HepG2 (cell line): ENCODE results near the gene CAT. TPM values are rescaled to one million over a fixed set of nuclear protein-coding genes. Genes with fewer than 3 reads are reported as not detected.

Experiments
- GPN1 ChIP-seq: sonication (generic); formaldehyde crosslinking; IDR thresholded peaks from 2 replicates; pipeline ENCODE4 v1.5.1; 2020; ENCODE audit warnings: missing genetic modification reagents, borderline replicate concordance
- HMGA1 ChIP-seq: sonication (generic); formaldehyde crosslinking; conservative IDR thresholded peaks from 2 replicates; pipeline ENCODE4 v1.4.0; 2020; ENCODE audit warnings: missing genetic modification reagents
- KDM2A ChIP-seq: sonication (generic); formaldehyde crosslinking; IDR thresholded peaks from 2 replicates; pipeline ENCODE4 v1.4.0; 2020; ENCODE audit warnings: low read depth, missing genetic modification reagents, borderline replicate concordance
- NFRKB ChIP-seq: fragments of 450-650 bp; IDR thresholded peaks from 2 replicates; pipeline ENCODE4 v1.6.1; 2017
- NFYC ChIP-seq: IDR thresholded peaks from 2 replicates; pipeline ENCODE4 v1.6.1; 2016; ENCODE audit warnings: missing genetic modification reagents, missing compliant biosample characterization
- NR2C2 ChIP-seq: sonication (generic); formaldehyde crosslinking; IDR thresholded peaks from 2 replicates; pipeline ENCODE4 v1.4.0; 2020; ENCODE audit warnings: missing genetic modification reagents, mild to moderate bottlenecking, moderate library complexity, borderline replicate concordance
- NR2F6 ChIP-seq, 2 experiments: IDR thresholded peaks; 2 replicates each; pipeline ENCODE4 v1.6.1; 2016; ENCODE audit warnings: antibody characterized with exemption in 1 of 2, mild to moderate bottlenecking in 1 of 2
- POGZ ChIP-seq: sonication (generic); formaldehyde crosslinking; IDR thresholded peaks from 2 replicates; pipeline ENCODE4 v1.4.0; 2020; ENCODE audit warnings: mild to moderate bottlenecking, missing genetic modification reagents
- SIN3B ChIP-seq: fragments of 150-350 bp; IDR thresholded peaks from 2 replicates; pipeline ENCODE4 v1.6.1; 2014; ENCODE audit warnings: low read length
- SSRP1 ChIP-seq: IDR thresholded peaks from 2 replicates; pipeline ENCODE4 v1.6.1; 2016; ENCODE audit warnings: control low read depth
- TP53 ChIP-seq: sonication (generic); formaldehyde crosslinking; conservative IDR thresholded peaks from 2 replicates; pipeline ENCODE4 v1.4.0; 2020; ENCODE audit warnings: missing genetic modification reagents
- ZNF329 ChIP-seq: sonication (generic); formaldehyde crosslinking; IDR thresholded peaks from 2 replicates; pipeline ENCODE4 v1.9.0; 2021; ENCODE audit warnings: low read depth, mild to moderate bottlenecking, missing genetic modification reagents
- ZNF605 ChIP-seq: sonication (generic); formaldehyde crosslinking; IDR thresholded peaks from 2 replicates; pipeline ENCODE4 v1.8.0; 2022; ENCODE audit warnings: mild to moderate bottlenecking, missing genetic modification reagents
- ZNF75D ChIP-seq: sonication (generic); formaldehyde crosslinking; IDR thresholded peaks from 2 replicates; pipeline ENCODE4 v1.8.1; 2023; ENCODE audit warnings: missing genetic modification reagents, mild to moderate bottlenecking, borderline replicate concordance
- ZNF772 ChIP-seq: sonication (generic); formaldehyde crosslinking; IDR thresholded peaks from 2 replicates; pipeline ENCODE4 v1.5.0; 2020; ENCODE audit warnings: mild to moderate bottlenecking, missing genetic modification reagents
- polyA plus RNA-seq, 8 experiments: library from polyadenylated mRNA; depleted of rRNA in 3 of 8; stranded (reverse) in 7 of 8; unstranded in 1 of 8; fragments of >200 nt; fragmentation: Illumina TruSeq in 4 of 8; extraction: Trizol in 4 of 8; gene quantifications; 2 replicates each; pipeline versions ENCODE4 v1.2.1 to v1.2.3, GENCODE V29; 2011 to 2016; ENCODE audit warnings: low read depth in 4 of 8, missing spikeins in 1 of 8, mixed read lengths in 1 of 8; ENCODE audit not compliant: insufficient read depth in 1 of 8
- total RNA-seq, 5 experiments: library from RNA; depleted of rRNA; stranded (reverse); fragments of >200 nt; fragmentation: Illumina TruSeq; extraction: Trizol; gene quantifications; 2 replicates each; pipeline ENCODE4 v1.2.3, GENCODE V29; 2016; ENCODE audit warnings: low read depth in 1 of 5
- TF ChIP-seq, protein P1 (sequence below): sonication (generic); formaldehyde crosslinking; IDR thresholded peaks from 2 replicates; pipeline ENCODE4 v1.8.0; 2022; ENCODE audit warnings: missing genetic modification reagents, mild to moderate bottlenecking, moderate library complexity, borderline replicate concordance
- TF ChIP-seq, protein P2 (sequence below): sonication (generic); formaldehyde crosslinking; IDR thresholded peaks from 2 replicates; pipeline ENCODE4 v1.5.1; 2020; ENCODE audit warnings: missing genetic modification reagents, mild to moderate bottlenecking, borderline replicate concordance
- TF ChIP-seq, protein P3 (sequence below): sonication (generic); formaldehyde crosslinking; IDR thresholded peaks from 2 replicates; pipeline ENCODE4 v1.9.0; 2021; ENCODE audit warnings: missing genetic modification reagents, mild to moderate bottlenecking, borderline replicate concordance
- TF ChIP-seq, protein P4 (sequence below): sonication (generic); formaldehyde crosslinking; conservative IDR thresholded peaks from 2 replicates; pipeline ENCODE4 v1.8.0; 2022; ENCODE audit warnings: missing genetic modification reagents
- TF ChIP-seq, protein P5 (sequence below): IDR thresholded peaks from 2 replicates; pipeline ENCODE4 v1.6.1; 2016; ENCODE audit warnings: mild to moderate bottlenecking

The CAT gene
- total and polyA plus RNA-seq, 2 of the 13 experiments (the other 11 are each of a cell fraction or from before 2014, with no cell fraction given), result 107 to 136 TPM

DNA sequence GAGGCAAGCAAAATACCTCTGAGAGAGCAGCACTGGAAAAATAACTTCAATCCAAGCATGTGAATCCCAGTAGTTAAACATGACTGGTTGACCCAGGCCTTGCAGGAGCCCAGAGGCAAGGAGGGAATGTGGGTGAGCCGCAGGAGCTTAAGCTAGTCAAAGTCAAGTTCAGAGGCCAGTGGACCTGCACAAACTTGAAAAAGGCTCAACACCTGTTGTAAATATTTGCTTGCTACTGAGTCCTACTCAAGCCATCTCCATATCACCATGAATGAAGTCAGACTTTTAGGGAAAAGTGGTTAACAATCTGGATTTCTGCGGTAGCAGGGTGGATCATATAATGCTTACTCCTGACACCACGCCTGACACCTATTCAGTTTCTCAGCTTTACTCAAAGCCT is 4.8 kb upstream of the CAT start (continued):
- TF ChIP-seq, protein P1, sequence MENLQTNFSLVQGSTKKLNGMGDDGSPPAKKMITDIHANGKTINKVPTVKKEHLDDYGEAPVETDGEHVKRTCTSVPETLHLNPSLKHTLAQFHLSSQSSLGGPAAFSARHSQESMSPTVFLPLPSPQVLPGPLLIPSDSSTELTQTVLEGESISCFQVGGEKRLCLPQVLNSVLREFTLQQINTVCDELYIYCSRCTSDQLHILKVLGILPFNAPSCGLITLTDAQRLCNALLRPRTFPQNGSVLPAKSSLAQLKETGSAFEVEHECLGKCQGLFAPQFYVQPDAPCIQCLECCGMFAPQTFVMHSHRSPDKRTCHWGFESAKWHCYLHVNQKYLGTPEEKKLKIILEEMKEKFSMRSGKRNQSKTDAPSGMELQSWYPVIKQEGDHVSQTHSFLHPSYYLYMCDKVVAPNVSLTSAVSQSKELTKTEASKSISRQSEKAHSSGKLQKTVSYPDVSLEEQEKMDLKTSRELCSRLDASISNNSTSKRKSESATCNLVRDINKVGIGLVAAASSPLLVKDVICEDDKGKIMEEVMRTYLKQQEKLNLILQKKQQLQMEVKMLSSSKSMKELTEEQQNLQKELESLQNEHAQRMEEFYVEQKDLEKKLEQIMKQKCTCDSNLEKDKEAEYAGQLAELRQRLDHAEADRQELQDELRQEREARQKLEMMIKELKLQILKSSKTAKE (CRISPR knock-in tag), result peak; percentile 76
- TF ChIP-seq NFYC (CRISPR knock-in tag), result no peak
- TF ChIP-seq, protein P2, sequence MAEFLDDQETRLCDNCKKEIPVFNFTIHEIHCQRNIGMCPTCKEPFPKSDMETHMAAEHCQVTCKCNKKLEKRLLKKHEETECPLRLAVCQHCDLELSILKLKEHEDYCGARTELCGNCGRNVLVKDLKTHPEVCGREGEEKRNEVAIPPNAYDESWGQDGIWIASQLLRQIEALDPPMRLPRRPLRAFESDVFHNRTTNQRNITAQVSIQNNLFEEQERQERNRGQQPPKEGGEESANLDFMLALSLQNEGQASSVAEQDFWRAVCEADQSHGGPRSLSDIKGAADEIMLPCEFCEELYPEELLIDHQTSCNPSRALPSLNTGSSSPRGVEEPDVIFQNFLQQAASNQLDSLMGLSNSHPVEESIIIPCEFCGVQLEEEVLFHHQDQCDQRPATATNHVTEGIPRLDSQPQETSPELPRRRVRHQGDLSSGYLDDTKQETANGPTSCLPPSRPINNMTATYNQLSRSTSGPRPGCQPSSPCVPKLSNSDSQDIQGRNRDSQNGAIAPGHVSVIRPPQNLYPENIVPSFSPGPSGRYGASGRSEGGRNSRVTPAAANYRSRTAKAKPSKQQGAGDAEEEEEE (CRISPR knock-in tag), result no peak
- no peak for TF ChIP-seq ZNF75D (CRISPR knock-in tag)
- TF ChIP-seq NFRKB, result no peak
- TF ChIP-seq TP53 (CRISPR knock-in tag), result no peak
- TF ChIP-seq GPN1 (CRISPR knock-in tag), result no peak
- no peak for TF ChIP-seq HMGA1 (CRISPR knock-in tag)
- TF ChIP-seq POGZ (CRISPR knock-in tag), result no peak
- TF ChIP-seq, protein P3, sequence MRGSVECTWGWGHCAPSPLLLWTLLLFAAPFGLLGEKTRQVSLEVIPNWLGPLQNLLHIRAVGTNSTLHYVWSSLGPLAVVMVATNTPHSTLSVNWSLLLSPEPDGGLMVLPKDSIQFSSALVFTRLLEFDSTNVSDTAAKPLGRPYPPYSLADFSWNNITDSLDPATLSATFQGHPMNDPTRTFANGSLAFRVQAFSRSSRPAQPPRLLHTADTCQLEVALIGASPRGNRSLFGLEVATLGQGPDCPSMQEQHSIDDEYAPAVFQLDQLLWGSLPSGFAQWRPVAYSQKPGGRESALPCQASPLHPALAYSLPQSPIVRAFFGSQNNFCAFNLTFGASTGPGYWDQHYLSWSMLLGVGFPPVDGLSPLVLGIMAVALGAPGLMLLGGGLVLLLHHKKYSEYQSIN (CRISPR knock-in tag), result no peak
- no peak for TF ChIP-seq SSRP1 (CRISPR knock-in tag)
- TF ChIP-seq ZNF329 (CRISPR knock-in tag), result no peak
- TF ChIP-seq SIN3B, result no peak
- TF ChIP-seq, protein P4, sequence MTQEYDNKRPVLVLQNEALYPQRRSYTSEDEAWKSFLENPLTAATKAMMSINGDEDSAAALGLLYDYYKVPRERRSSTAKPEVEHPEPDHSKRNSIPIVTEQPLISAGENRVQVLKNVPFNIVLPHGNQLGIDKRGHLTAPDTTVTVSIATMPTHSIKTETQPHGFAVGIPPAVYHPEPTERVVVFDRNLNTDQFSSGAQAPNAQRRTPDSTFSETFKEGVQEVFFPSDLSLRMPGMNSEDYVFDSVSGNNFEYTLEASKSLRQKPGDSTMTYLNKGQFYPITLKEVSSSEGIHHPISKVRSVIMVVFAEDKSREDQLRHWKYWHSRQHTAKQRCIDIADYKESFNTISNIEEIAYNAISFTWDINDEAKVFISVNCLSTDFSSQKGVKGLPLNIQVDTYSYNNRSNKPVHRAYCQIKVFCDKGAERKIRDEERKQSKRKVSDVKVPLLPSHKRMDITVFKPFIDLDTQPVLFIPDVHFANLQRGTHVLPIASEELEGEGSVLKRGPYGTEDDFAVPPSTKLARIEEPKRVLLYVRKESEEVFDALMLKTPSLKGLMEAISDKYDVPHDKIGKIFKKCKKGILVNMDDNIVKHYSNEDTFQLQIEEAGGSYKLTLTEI (CRISPR knock-in tag), result no peak
- no peak for TF ChIP-seq ZNF605 (CRISPR knock-in tag)
- TF ChIP-seq ZNF772 (CRISPR knock-in tag), result no peak
- TF ChIP-seq, protein P5, sequence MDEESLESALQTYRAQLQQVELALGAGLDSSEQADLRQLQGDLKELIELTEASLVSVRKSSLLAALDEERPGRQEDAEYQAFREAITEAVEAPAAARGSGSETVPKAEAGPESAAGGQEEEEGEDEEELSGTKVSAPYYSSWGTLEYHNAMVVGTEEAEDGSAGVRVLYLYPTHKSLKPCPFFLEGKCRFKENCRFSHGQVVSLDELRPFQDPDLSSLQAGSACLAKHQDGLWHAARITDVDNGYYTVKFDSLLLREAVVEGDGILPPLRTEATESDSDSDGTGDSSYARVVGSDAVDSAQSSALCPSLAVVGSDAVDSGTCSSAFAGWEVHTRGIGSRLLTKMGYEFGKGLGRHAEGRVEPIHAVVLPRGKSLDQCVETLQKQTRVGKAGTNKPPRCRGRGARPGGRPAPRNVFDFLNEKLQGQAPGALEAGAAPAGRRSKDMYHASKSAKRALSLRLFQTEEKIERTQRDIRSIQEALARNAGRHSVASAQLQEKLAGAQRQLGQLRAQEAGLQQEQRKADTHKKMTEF (CRISPR knock-in tag), result peak; percentile 55; the same call in 1 of the 2 replicates
- TF ChIP-seq NR2F6 (IDR thresholded peaks at IDR 0.05), result peak; percentile 48; the same call in 1 of the 2 replicates
- peak; percentile 36; the same call in 1 of the 2 replicates for TF ChIP-seq NR2F6 (CRISPR knock-in tag; IDR thresholded peaks at IDR 0.05)
- TF ChIP-seq KDM2A (CRISPR knock-in tag), result 0 out of 2 replicates have a peak, but pooled peaks have one; percentile 21
- TF ChIP-seq NR2C2 (CRISPR knock-in tag), result no peak
